Heart right ventricle (tissue), 16 donors: ENCODE data around the gene ADARB1. TPM values are rescaled to one million over a fixed set of nuclear protein-coding genes. Genes with fewer than 3 reads are reported as not detected.

Experiments
- ATAC-seq, 8 donors: fragments of 200-7000 bp; cut with Tn5 transposase; one replicate each; pipeline ENCODE4 v1.9.1; 2020; ENCODE audit warnings: mild to moderate bottlenecking in 8 of 8, moderate library complexity in 8 of 8, moderate number of reproducible peaks in 1 of 8
- DNase-seq, 2 donors: peaks; one replicate each; pipeline ENCODE4 v3.0.0-alpha.2; 2020
- H3K27ac ChIP-seq, 10 donors: fragments of 200-600 bp; sonication (generic) in 2 of 10; one replicate each; pipeline versions ENCODE4 v1.5.0 to v1.8.0; 2020 to 2022; ENCODE audit warnings: mild to moderate bottlenecking in 3 of 10
- H3K27me3 ChIP-seq, 7 donors: fragments of 200-600 bp; one replicate each; pipeline ENCODE4 v1.8.0; 2021 to 2022; ENCODE audit warnings: mild to moderate bottlenecking in 2 of 7
- H3K36me3 ChIP-seq, 9 donors: fragments of 200-600 bp; sonication (generic) in 1 of 9; one replicate each; pipeline versions ENCODE4 v1.5.0 to v1.8.0; 2020 to 2022; ENCODE audit warnings: mild to moderate bottlenecking in 2 of 9
- H3K4me1 ChIP-seq, 9 donors: fragments of 200-600 bp; sonication (generic) in 1 of 9; one replicate each; pipeline versions ENCODE4 v1.5.0 to v1.8.0; 2020 to 2022; ENCODE audit warnings: mild to moderate bottlenecking in 4 of 9
- H3K4me3 ChIP-seq, 10 donors: fragments of 200-600 bp; sonication (generic) in 2 of 10; one replicate each; pipeline versions ENCODE4 v1.5.0 to v1.8.0; 2020 to 2022; ENCODE audit warnings: mild to moderate bottlenecking in 7 of 10, moderate library complexity in 2 of 10
- H3K9me3 ChIP-seq, 11 donors: fragments of 200-600 bp in 10 of 11; sonication (generic) in 2 of 11; one replicate each; pipeline versions ENCODE4 v1.5.0 to v1.8.0; 2013 to 2022; ENCODE audit warnings: mild to moderate bottlenecking in 2 of 11, control low read depth in 1 of 11, moderate library complexity in 1 of 11
- WGBS, 2 donors: extraction: QIAGEN DNeasy Blood & Tissue Kit; methylation state at CpG; one replicate each; pipeline ENCODE4 v1.1.7; 2013; ENCODE audit warnings: inconsistent platforms in 1 of 2; 5-methylcytosine and 5-hydroxymethylcytosine counted together
- intact Hi-C, 10 donors: fragments of 100-400 bp; cut with DNase I; formaldehyde crosslinking; loops; one replicate each; pipeline versions ENCODE4 v1.11.1 to v1.14.2; 2022
- polyA plus RNA-seq, 2 donors: library from polyadenylated mRNA; stranded (reverse); fragments of 200-250 nt; gene quantifications; one replicate each; pipeline ENCODE4 v1.2.3, GENCODE V29; 2013
- total RNA-seq, 10 donors: library from RNA; stranded (reverse); fragmentation: NEBNext Ultra II Directional in 3 of 10; extraction: Animal tissue kit (Norgen Biotek cat#: 25700) in 3 of 10; gene quantifications; one replicate each; pipeline versions ENCODE4 v1.2.1 to v1.2.4, GENCODE V29; 2021 to 2023
- TF ChIP-seq, protein P1 (sequence below), 9 donors: fragments of 200-600 bp; sonication (generic) in 2 of 9; IDR thresholded peaks; one replicate each; pipeline versions ENCODE4 v1.5.0 to v1.8.0; 2021 to 2022; ENCODE audit warnings: antibody characterized with exemption in 9 of 9, mild to moderate bottlenecking in 5 of 9, moderate library complexity in 1 of 9
- donor health status: Arrhythmogenic right ventricular cardiomyopathy.
- donor health status: ischemic (EF 13 %, LVEDD 7.1; RV severe dilation, severe dysfunction).
- donor health status: healthy with polysubstance abuse.
- donor health status: DM: no; HTN: yes; CAD: no.
- donor health status: DM: no; HTN: no; CAD: no.
- donor health status: ischemic (EF 25% LVEDD 6.9; RV normal size, moderate dysfunction).
- donor health status: ischemic (EF 25% LVEDD 5.7; RV mildly dilated, moderate dysfunction).
- donor health status: healthy.
- donor health status: DM: yes; HTN: yes; CAD: no.
- donor health status: Ischemic cardiomyopathy.
- donor health status: ischemic (EF 35%, LVEDD 5.7; RV mildly dilated, moderate dysfunction).
- donor health status: nonischemic (EF 11% LVEDD 7.7; RV severe dilation, severe dysfunction).
- donor health status: DM: yes; HTN: yes; CAD: no.
- donor health status: PGD.
- donor health status: ischemic (EF 29% LVEDD 5.4; RV normal size, mild dysfunction).
- donor health status: nonischemic (EF 23%, LVEDD 6.1; RV moderate dilation, normal function).

The ADARB1 gene
- total and polyA plus RNA-seq, 12 donors: 7.4 to 21.2 (median 13.5) TPM

GRCh38 chr21:45252448-45252925 lies 178.1 kb downstream of the ADARB1 start:
- DNase-seq (no peak), ATAC-seq (no peak)
- no peaks in the 10 kb centered on the region for H3K36me3 ChIP-seq
- H3K27ac ChIP-seq: no peak overlapping the region
- intact Hi-C loops: no loop called here
- no peak overlapping the region for H3K4me3 ChIP-seq
- peaks cover 0 to 48% (median 36%) of the 10 kb centered on the region in 7 donors for H3K27me3 ChIP-seq
- TF ChIP-seq, protein P1, sequence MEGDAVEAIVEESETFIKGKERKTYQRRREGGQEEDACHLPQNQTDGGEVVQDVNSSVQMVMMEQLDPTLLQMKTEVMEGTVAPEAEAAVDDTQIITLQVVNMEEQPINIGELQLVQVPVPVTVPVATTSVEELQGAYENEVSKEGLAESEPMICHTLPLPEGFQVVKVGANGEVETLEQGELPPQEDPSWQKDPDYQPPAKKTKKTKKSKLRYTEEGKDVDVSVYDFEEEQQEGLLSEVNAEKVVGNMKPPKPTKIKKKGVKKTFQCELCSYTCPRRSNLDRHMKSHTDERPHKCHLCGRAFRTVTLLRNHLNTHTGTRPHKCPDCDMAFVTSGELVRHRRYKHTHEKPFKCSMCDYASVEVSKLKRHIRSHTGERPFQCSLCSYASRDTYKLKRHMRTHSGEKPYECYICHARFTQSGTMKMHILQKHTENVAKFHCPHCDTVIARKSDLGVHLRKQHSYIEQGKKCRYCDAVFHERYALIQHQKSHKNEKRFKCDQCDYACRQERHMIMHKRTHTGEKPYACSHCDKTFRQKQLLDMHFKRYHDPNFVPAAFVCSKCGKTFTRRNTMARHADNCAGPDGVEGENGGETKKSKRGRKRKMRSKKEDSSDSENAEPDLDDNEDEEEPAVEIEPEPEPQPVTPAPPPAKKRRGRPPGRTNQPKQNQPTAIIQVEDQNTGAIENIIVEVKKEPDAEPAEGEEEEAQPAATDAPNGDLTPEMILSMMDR (IDR thresholded peaks at IDR 0.05): no peak
- 94 to 96% methylated on average over 13 of the region's 13 CpGs for WGBS, 2 donors
- H3K9me3 ChIP-seq: peaks cover 0 to 3% (median 0%) of the 10 kb centered on the region in 11 donors
- peaks cover 0 to 19% (median 15%) of the 10 kb centered on the region in 9 donors for H3K4me1 ChIP-seq

DNA sequence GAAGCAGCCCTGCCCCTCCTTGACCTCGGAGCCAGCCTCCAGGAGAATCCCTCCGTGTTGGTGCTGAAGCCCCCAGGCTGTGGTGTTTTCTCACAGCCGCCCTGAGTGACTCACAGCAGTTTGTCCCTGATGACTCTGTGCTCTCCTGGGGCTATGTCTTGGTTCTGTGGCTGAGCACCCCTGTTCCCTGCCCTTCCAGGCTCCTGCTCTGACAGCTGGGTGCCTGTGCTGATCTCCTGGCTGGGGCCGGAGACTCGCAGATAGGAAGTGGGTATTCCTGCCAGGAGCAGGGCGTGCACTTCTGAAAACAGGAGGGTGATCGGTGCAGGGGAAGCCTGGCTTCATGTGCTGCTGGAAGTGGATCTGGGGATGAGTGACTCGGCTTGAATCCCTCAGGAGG lies 178.8 kb downstream of the ADARB1 start:
- H3K4me3 ChIP-seq: no peak overlapping the region
- no peak overlapping the region for H3K27ac ChIP-seq
- H3K4me1 ChIP-seq: peaks cover 0 to 19% (median 15%) of the 10 kb centered on the region in 9 donors
- intact Hi-C loops: no loop called here
- TF ChIP-seq, protein P1 (IDR thresholded peaks at IDR 0.05): no peak
- ATAC-seq (peak in 2 of 8 donors; percentile 24 to 47), DNase-seq (no peak)
- WGBS, 2 donors: 35 to 38% methylated on average over 8 of the region's 8 CpGs
- peaks cover 0 to 3% (median 0%) of the 10 kb centered on the region in 11 donors for H3K9me3 ChIP-seq
- H3K36me3 ChIP-seq: no peaks in the 10 kb centered on the region
- H3K27me3 ChIP-seq: peaks cover 0 to 45% (median 34%) of the 10 kb centered on the region in 7 donors

- 91 to 92% methylated on average over 22 to 28 of the region's 28 CpGs for WGBS, 2 donors
- Histone ChIP-seq H3K36me3 (no peaks in the 10 kb centered on the region), H3K4me1 (peaks cover 0 to 14% (median 10%) of the 10 kb centered on the region in 9 donors), H3K9me3 (peaks cover 0 to 3% (median 0%) of the 10 kb centered on the region in 11 donors), H3K27me3 (peaks cover 0 to 44% (median 32%) of the 10 kb centered on the region in 7 donors), H3K4me3 (no peak overlapping the region), H3K27ac (no peak overlapping the region)
- TF ChIP-seq, protein P1 (IDR thresholded peaks at IDR 0.05): no peak
- no peak for DNase-seq
- intact Hi-C loops: no loop called here
- ATAC-seq: no peak
Observed at GRCh38 chr21:45253633-45254459, 179.5 kb downstream of the ADARB1 start.

- TF ChIP-seq, protein P1 (IDR thresholded peaks at IDR 0.05): no peak
- peaks cover 0 to 3% (median 0%) of the 10 kb centered on the region in 11 donors for H3K9me3 ChIP-seq
- no peak overlapping the region for H3K4me3 ChIP-seq
- H3K4me1 ChIP-seq: peaks cover 0 to 13% (median 7%) of the 10 kb centered on the region in 9 donors
- no peak for DNase-seq
- H3K27ac ChIP-seq: no peak overlapping the region
- H3K27me3 ChIP-seq: peaks cover 0 to 44% (median 30%) of the 10 kb centered on the region in 7 donors
- intact Hi-C loops: no loop called here
- 86 to 88% methylated on average over 17 of the region's 17 CpGs for WGBS, 2 donors
- H3K36me3 ChIP-seq: no peaks in the 10 kb centered on the region
- ATAC-seq: no peak
Observed at GRCh38 chr21:45254460-45254930, 180.1 kb downstream of the ADARB1 start.
